Parathyroid adenoma (tissue), 2 donors: ENCODE data around the gene MCU.

ENCODE experiments used
- H2AFZ ChIP-seq: fragments of 300-600 bp; sonication (generic); one replicate; pipeline ENCODE4 v1.7.0; 2017; ENCODE audit warnings: antibody characterized with exemption, mild to moderate bottlenecking
- H3K27ac ChIP-seq: fragments of 300-600 bp; sonication (generic); one replicate; pipeline ENCODE4 v1.7.0; 2017
- H3K27me3 ChIP-seq: fragments of 300-600 bp; sonication (generic); one replicate; pipeline ENCODE4 v1.7.0; 2017; ENCODE audit warnings: low read length; ENCODE audit not compliant: control insufficient read depth, insufficient read depth
- H3K36me3 ChIP-seq: fragments of 300-600 bp; sonication (generic); one replicate; pipeline ENCODE4 v1.7.0; 2017; ENCODE audit warnings: low read length; ENCODE audit not compliant: control insufficient read depth, insufficient read depth
- H3K4me1 ChIP-seq: fragments of 300-600 bp; sonication (generic); one replicate; pipeline ENCODE4 v1.7.0; 2017; ENCODE audit warnings: control low read depth
- H3K4me2 ChIP-seq: fragments of 300-600 bp; sonication (generic); one replicate; pipeline ENCODE4 v1.7.0; 2017; ENCODE audit warnings: low read length
- H3K4me3 ChIP-seq: fragments of 300-600 bp; sonication (generic); one replicate; pipeline ENCODE4 v1.7.0; 2017; ENCODE audit warnings: low read depth, low read length
- H3K79me2 ChIP-seq: fragments of 300-600 bp; sonication (generic); one replicate; pipeline ENCODE4 v1.7.0; 2017; ENCODE audit warnings: control low read depth
- H3K9ac ChIP-seq: fragments of 300-600 bp; sonication (generic); one replicate; pipeline ENCODE4 v1.7.0; 2017; ENCODE audit warnings: mild to moderate bottlenecking
- H3K9me3 ChIP-seq: fragments of 300-600 bp; sonication (generic); one replicate; pipeline ENCODE4 v1.7.0; 2017; ENCODE audit warnings: low read length; ENCODE audit not compliant: control insufficient read depth
- TF ChIP-seq, protein P1 (sequence below): fragments of 300-600 bp; sonication (generic); IDR thresholded peaks from one replicate; pipeline ENCODE4 v1.7.0; 2017; ENCODE audit warnings: antibody characterized with exemption, mild to moderate bottlenecking
- donor health status: primary hyperparathyroidism.

MCU gene

GRCh38 chr10:72821606-72822005 lies 129.7 kb downstream of the MCU start:
- TF ChIP-seq, protein P1, sequence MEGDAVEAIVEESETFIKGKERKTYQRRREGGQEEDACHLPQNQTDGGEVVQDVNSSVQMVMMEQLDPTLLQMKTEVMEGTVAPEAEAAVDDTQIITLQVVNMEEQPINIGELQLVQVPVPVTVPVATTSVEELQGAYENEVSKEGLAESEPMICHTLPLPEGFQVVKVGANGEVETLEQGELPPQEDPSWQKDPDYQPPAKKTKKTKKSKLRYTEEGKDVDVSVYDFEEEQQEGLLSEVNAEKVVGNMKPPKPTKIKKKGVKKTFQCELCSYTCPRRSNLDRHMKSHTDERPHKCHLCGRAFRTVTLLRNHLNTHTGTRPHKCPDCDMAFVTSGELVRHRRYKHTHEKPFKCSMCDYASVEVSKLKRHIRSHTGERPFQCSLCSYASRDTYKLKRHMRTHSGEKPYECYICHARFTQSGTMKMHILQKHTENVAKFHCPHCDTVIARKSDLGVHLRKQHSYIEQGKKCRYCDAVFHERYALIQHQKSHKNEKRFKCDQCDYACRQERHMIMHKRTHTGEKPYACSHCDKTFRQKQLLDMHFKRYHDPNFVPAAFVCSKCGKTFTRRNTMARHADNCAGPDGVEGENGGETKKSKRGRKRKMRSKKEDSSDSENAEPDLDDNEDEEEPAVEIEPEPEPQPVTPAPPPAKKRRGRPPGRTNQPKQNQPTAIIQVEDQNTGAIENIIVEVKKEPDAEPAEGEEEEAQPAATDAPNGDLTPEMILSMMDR = no peak
- no peaks in the 10 kb centered on the region for H3K36me3 ChIP-seq
- H2AFZ ChIP-seq = no peak overlapping the region
- no peaks in the 10 kb centered on the region for H3K27me3 ChIP-seq
- H3K9ac ChIP-seq = no peak overlapping the region
- no peak overlapping the region for H3K4me3 ChIP-seq
- no peak overlapping the region for H3K27ac ChIP-seq
- no peaks in the 10 kb centered on the region for H3K9me3 ChIP-seq
- no peaks in the 10 kb centered on the region for H3K79me2 ChIP-seq
- H3K4me1 ChIP-seq = no peaks in the 10 kb centered on the region
- H3K4me2 ChIP-seq = no peak overlapping the region

DNA sequence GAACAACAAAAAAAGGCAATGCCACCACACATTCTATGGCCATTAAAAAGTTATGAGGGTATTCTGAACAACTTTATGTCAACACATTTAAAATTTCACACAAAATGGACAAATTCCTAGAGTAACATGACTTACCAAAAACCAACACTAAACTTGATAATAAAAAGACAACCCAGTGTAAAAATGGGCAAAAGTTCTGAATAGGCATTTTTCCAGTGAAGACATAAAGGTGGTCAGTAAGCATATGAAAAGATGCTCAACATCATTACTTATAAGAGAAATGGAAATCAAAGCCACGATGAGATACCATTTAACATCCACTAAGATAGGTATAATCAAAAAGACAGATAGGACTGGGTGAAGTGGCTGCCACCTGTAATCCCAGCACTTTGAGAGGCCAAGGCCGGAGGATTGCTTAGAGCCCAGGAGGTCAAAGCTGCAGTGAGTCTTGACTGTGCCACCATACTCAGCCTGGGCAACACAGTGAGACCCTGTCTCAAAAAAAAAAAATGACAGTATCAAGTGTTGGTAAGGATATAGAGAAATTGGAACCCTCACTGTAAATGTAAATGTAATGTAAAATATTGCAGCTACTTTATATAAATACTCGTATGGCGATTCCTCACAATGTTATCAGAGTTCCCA lies 130.5 kb downstream of the MCU start:
- H3K27me3 ChIP-seq = no peaks in the 10 kb centered on the region
- no peaks in the 10 kb centered on the region for H3K9me3 ChIP-seq
- no peaks in the 10 kb centered on the region for H3K36me3 ChIP-seq
- TF ChIP-seq, protein P1 = no peak
- no peaks in the 10 kb centered on the region for H3K4me1 ChIP-seq
- H3K27ac ChIP-seq = no peak overlapping the region
- no peak overlapping the region for H2AFZ ChIP-seq
- H3K9ac ChIP-seq = no peak overlapping the region
- no peak overlapping the region for H3K4me2 ChIP-seq
- H3K79me2 ChIP-seq = no peaks in the 10 kb centered on the region
- H3K4me3 ChIP-seq = no peak overlapping the region

DNA sequence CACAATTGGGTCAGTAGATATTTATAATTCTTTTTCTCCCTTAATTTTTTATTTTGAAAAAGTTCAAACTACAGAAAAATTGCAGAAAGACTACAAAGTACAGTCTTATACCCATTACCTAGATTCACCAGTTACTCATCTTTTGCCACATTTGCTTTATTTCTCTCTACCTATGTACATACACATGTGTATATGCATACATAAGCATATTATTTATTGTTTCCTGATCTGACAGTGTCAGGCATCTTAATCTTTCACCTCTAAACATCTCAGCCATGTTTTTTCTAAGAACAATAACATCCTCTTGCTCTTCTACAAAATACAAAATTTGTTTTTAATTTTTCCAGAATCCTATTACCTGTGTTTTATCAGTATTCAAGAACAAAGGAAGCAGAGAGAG lies 133.2 kb downstream of the MCU start:
- no peak overlapping the region for H3K4me2 ChIP-seq
- H3K4me3 ChIP-seq = no peak overlapping the region
- H3K36me3 ChIP-seq = no peaks in the 10 kb centered on the region
- no peaks in the 10 kb centered on the region for H3K79me2 ChIP-seq
- no peaks in the 10 kb centered on the region for H3K9me3 ChIP-seq
- no peak overlapping the region for H2AFZ ChIP-seq
- no peak overlapping the region for H3K27ac ChIP-seq
- H3K27me3 ChIP-seq = no peaks in the 10 kb centered on the region
- H3K9ac ChIP-seq = no peak overlapping the region
- TF ChIP-seq, protein P1 = no peak
- no peaks in the 10 kb centered on the region for H3K4me1 ChIP-seq

DNA sequence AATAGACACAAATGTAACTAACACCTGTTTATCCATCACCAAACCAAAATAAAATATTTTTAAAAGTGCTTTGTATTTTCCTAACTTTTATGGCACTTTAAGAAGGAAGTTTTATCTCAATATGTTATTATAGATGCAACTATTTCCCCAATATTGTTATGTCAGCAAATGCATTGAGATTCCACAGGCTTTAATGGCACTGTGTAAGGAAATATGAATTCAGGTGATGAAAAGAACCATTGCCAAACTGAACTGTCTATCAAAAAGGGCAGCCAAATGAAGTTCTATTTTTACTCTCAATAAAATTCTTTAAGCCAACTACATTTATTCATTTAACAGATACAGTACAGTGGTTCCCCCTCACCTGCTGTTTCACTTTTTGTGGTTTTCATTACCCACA lies 134.4 kb downstream of the MCU start:
- H3K4me2 ChIP-seq = no peak overlapping the region
- TF ChIP-seq, protein P1 = no peak
- no peaks in the 10 kb centered on the region for H3K79me2 ChIP-seq
- H2AFZ ChIP-seq = no peak overlapping the region
- H3K27me3 ChIP-seq = no peaks in the 10 kb centered on the region
- H3K27ac ChIP-seq = no peak overlapping the region
- H3K4me1 ChIP-seq = no peaks in the 10 kb centered on the region
- H3K36me3 ChIP-seq = no peaks in the 10 kb centered on the region
- H3K9ac ChIP-seq = no peak overlapping the region
- H3K9me3 ChIP-seq = no peaks in the 10 kb centered on the region
- H3K4me3 ChIP-seq = no peak overlapping the region

DNA sequence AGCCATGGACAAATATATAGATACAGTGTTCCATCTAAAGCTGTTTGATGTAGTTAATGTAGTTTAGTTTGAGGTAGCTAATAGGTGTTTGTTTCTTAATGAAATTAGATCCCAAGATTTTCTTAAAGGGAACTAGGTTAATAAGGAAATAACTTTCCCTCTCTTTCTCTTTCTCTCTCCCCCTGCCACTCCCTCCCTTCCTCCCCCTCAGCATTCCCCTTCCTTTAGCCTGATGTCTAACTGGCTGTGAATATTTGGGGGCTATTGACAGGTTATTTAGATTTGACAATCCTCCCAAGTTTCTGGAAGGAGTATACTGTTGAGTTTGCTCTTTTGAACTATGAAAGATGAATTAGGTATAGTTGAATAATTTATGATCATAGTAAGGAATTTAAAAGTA lies 136.4 kb downstream of the MCU start:
- Histone ChIP-seq H3K4me3 (no peak overlapping the region), H3K9me3 (no peaks in the 10 kb centered on the region), H3K27ac (no peak overlapping the region), H3K36me3 (no peaks in the 10 kb centered on the region), H3K79me2 (no peaks in the 10 kb centered on the region), H2AFZ (no peak overlapping the region), H3K4me1 (no peaks in the 10 kb centered on the region), H3K4me2 (no peak overlapping the region), H3K27me3 (no peaks in the 10 kb centered on the region), H3K9ac (no peak overlapping the region)
- TF ChIP-seq, protein P1 = no peak
